ENCODE measurements around the gene MCTP2.

The MCTP2 gene

GRCh38 chr15:94263341-94264273 is 32.2 kb downstream of the MCTP2 start:
- DNase-seq, result no peak

GRCh38 chr15:94265009-94265408 is 33.6 kb downstream of the MCTP2 start:
- no peak for DNase-seq

- DNase-seq, result no peak
Observed at GRCh38 chr15:94265982-94266381, 34.6 kb downstream of the MCTP2 start.

- no peak for DNase-seq
Observed at GRCh38 chr15:94266789-94267188, 35.4 kb downstream of the MCTP2 start.

- DNase-seq, result no peak
Observed at GRCh38 chr15:94269954-94270353, 38.6 kb downstream of the MCTP2 start.

- no peak for DNase-seq
Observed at GRCh38 chr15:94270570-94270969, 39.2 kb downstream of the MCTP2 start.

GRCh38 chr15:94272251-94272898 is 41.0 kb downstream of the MCTP2 start:
- no peak for DNase-seq

- DNase-seq, result no peak
Observed at GRCh38 chr15:94273826-94274225, 42.5 kb downstream of the MCTP2 start.

GRCh38 chr15:94274745-94275144 is 43.4 kb downstream of the MCTP2 start:
- DNase-seq, result no peak

- DNase-seq, result no peak
Observed at GRCh38 chr15:94277485-94277884, 46.1 kb downstream of the MCTP2 start.

GRCh38 chr15:94279736-94280135 is 48.4 kb downstream of the MCTP2 start:
- no peak for DNase-seq

- DNase-seq, result no peak
Observed at GRCh38 chr15:94280301-94280700, 48.9 kb downstream of the MCTP2 start.

- no peak for DNase-seq
Observed at GRCh38 chr15:94282269-94283250, 51.2 kb downstream of the MCTP2 start.

GRCh38 chr15:94286583-94286982 is 55.2 kb downstream of the MCTP2 start:
- DNase-seq, result no peak

GRCh38 chr15:94287794-94288246 is 56.5 kb downstream of the MCTP2 start:
- peak in 1 of 2 donors; percentile 11 for DNase-seq

- DNase-seq, result no peak
Observed at GRCh38 chr15:94290730-94291129, 59.4 kb downstream of the MCTP2 start.

- no peak for DNase-seq
Observed at GRCh38 chr15:94293411-94294402, 62.3 kb downstream of the MCTP2 start.

GRCh38 chr15:94294556-94294955 is 63.2 kb downstream of the MCTP2 start:
- no peak for DNase-seq

GRCh38 chr15:94295275-94295674 is 63.9 kb downstream of the MCTP2 start:
- no peak for DNase-seq

- DNase-seq, result no peak
Observed at GRCh38 chr15:94296717-94297116, 65.4 kb downstream of the MCTP2 start.

- no peak for DNase-seq
Observed at GRCh38 chr15:94297558-94297957, 66.2 kb downstream of the MCTP2 start.

GRCh38 chr15:94298364-94298763 is 67.0 kb downstream of the MCTP2 start:
- no peak for DNase-seq
